ENCODE results near the gene RIPOR1. TPM values are rescaled to one million over a fixed set of nuclear protein-coding genes. Genes with fewer than 3 reads are reported as not detected.

The RIPOR1 gene
- polyA plus RNA-seq, 1 donor (not counting 4 experiments of a cell fraction or from before 2014, with no cell fraction given): 5.3 TPM

- no peak for FAIRE-seq
These were observed 34.5 kb downstream of the RIPOR1 start for GRCh38 chr16:67562918-67563707.

GRCh38 chr16:67563708-67564468, 35.3 kb downstream of the RIPOR1 start:
- H4K20me1 ChIP-seq (ENCODE audit: control insufficient read depth, extremely low read depth, insufficient read depth, low read length): peaks cover 3% of the 10 kb centered on the region
- peak overlapping the region; percentile 92 for H3K27ac ChIP-seq (ENCODE audit: control insufficient read depth, insufficient read depth, low read length)
- peaks cover 21% of the 10 kb centered on the region for H3K4me1 ChIP-seq (ENCODE audit: control insufficient read depth, extremely low read depth, insufficient read depth, low read length)
- dilution Hi-C loops (cut with MboI; ENCODE audit: extremely low pct_ligation_motif_present, low sequenced_read_pairs): no loop called here
- TF ChIP-seq, protein P1, sequence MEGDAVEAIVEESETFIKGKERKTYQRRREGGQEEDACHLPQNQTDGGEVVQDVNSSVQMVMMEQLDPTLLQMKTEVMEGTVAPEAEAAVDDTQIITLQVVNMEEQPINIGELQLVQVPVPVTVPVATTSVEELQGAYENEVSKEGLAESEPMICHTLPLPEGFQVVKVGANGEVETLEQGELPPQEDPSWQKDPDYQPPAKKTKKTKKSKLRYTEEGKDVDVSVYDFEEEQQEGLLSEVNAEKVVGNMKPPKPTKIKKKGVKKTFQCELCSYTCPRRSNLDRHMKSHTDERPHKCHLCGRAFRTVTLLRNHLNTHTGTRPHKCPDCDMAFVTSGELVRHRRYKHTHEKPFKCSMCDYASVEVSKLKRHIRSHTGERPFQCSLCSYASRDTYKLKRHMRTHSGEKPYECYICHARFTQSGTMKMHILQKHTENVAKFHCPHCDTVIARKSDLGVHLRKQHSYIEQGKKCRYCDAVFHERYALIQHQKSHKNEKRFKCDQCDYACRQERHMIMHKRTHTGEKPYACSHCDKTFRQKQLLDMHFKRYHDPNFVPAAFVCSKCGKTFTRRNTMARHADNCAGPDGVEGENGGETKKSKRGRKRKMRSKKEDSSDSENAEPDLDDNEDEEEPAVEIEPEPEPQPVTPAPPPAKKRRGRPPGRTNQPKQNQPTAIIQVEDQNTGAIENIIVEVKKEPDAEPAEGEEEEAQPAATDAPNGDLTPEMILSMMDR (optimal IDR thresholded peaks at IDR 0.05 in 1 of 3, IDR thresholded peaks at IDR 0.05 in 1 of 3, conservative IDR thresholded peaks at IDR 0.05 in 1 of 3; ENCODE audit: extremely low read depth in 1 of 3, insufficient read depth in 2 of 3, low read length in 3 of 3): no peak
- TF ChIP-seq EZH2 (IDR thresholded peaks at IDR 0.05; ENCODE audit: low read length): no peak
- H3K4me2 ChIP-seq (ENCODE audit: control insufficient read depth, extremely low read depth, insufficient read depth, low read depth, low read length): peak overlapping the region; percentile 90
- H3K9me1 ChIP-seq (ENCODE audit: control insufficient read depth, extremely low read depth, insufficient read depth, low read length): no peaks in the 10 kb centered on the region
- H3K9me3 ChIP-seq (ENCODE audit: control insufficient read depth, low read depth, low read length): no peaks in the 10 kb centered on the region
- no peak for FAIRE-seq
- peak overlapping the region; percentile 88 for H3K9ac ChIP-seq (ENCODE audit: control insufficient read depth, extremely low read depth, insufficient read depth, low read length)
- DNase-seq (ENCODE audit: low read depth, low spot score): no peak
- peak overlapping the region; percentile 86 to 96 (median 96) for H3K4me3 ChIP-seq (ENCODE audit: control insufficient read depth in 2 of 3, extremely low read depth in 1 of 3, insufficient read depth in 2 of 3, low read depth in 1 of 3, low read length in 3 of 3)
- H3K79me2 ChIP-seq (ENCODE audit: control insufficient read depth, insufficient read depth, low read length): peaks cover 59% of the 10 kb centered on the region
- H3K36me3 ChIP-seq (ENCODE audit: control insufficient read depth in 2 of 2, extremely low read depth in 1 of 2, insufficient read depth in 2 of 2, low read length in 2 of 2): no peaks in the 10 kb centered on the region
- H3K27me3 ChIP-seq (ENCODE audit: control insufficient read depth, extremely low read depth, insufficient read depth, low read length): no peaks in the 10 kb centered on the region
- peak overlapping the region; percentile 26 for H2AFZ ChIP-seq (ENCODE audit: control insufficient read depth, low read length)

More at GRCh38 chr16:67562918-67563707, 34.5 kb downstream of the RIPOR1 start:
- Histone ChIP-seq H2AFZ (ENCODE audit: control insufficient read depth, low read length) (peak overlapping the region; percentile 58), H3K4me3 (ENCODE audit: control insufficient read depth in 2 of 3, extremely low read depth in 1 of 3, insufficient read depth in 2 of 3, low read depth in 1 of 3, low read length in 3 of 3) (peak overlapping the region; percentile 86 to 96 (median 96)), H3K36me3 (ENCODE audit: control insufficient read depth in 2 of 2, extremely low read depth in 1 of 2, insufficient read depth in 2 of 2, low read length in 2 of 2) (no peaks in the 10 kb centered on the region), H3K9me3 (ENCODE audit: control insufficient read depth, low read depth, low read length) (no peaks in the 10 kb centered on the region), H3K9me1 (ENCODE audit: control insufficient read depth, extremely low read depth, insufficient read depth, low read length) (no peaks in the 10 kb centered on the region), H3K4me2 (ENCODE audit: control insufficient read depth, extremely low read depth, insufficient read depth, low read depth, low read length) (peak overlapping the region; percentile 90), H3K27ac (ENCODE audit: control insufficient read depth, insufficient read depth, low read length) (peak overlapping the region; percentile 92), H3K9ac (ENCODE audit: control insufficient read depth, extremely low read depth, insufficient read depth, low read length) (peak overlapping the region; percentile 88), H3K4me1 (ENCODE audit: control insufficient read depth, extremely low read depth, insufficient read depth, low read length) (peaks cover 21% of the 10 kb centered on the region), H3K79me2 (ENCODE audit: control insufficient read depth, insufficient read depth, low read length) (peaks cover 51% of the 10 kb centered on the region), H3K27me3 (ENCODE audit: control insufficient read depth, extremely low read depth, insufficient read depth, low read length) (no peaks in the 10 kb centered on the region), H4K20me1 (ENCODE audit: control insufficient read depth, extremely low read depth, insufficient read depth, low read length) (peaks cover 3% of the 10 kb centered on the region)
- no peak for TF ChIP-seq EZH2 (IDR thresholded peaks at IDR 0.05; ENCODE audit: low read length)
- TF ChIP-seq, protein P1 (optimal IDR thresholded peaks at IDR 0.05 in 1 of 3, IDR thresholded peaks at IDR 0.05 in 1 of 3, conservative IDR thresholded peaks at IDR 0.05 in 1 of 3; ENCODE audit: extremely low read depth in 1 of 3, insufficient read depth in 2 of 3, low read length in 3 of 3): peak in 2 of 3 experiments; percentile 4 to 43
- dilution Hi-C loops (cut with MboI; ENCODE audit: extremely low pct_ligation_motif_present, low sequenced_read_pairs): no loop called here
- no peak for DNase-seq (ENCODE audit: low read depth, low spot score)
